ENCODE measurements around the gene PLA2G15.

GRCh38 chr16:68291227-68291626 is 46.1 kb downstream of the PLA2G15 start:
- TF ChIP-seq ZNF75D (CRISPR knock-in tag; IDR thresholded peaks at IDR 0.05; ENCODE audit: borderline replicate concordance) (no peak), CTCF (CRISPR knock-in tag; IDR thresholded peaks at IDR 0.05) (no peak), KMT2B (CRISPR knock-in tag; IDR thresholded peaks at IDR 0.05) (no peak)
- TF ChIP-seq, protein P1, sequence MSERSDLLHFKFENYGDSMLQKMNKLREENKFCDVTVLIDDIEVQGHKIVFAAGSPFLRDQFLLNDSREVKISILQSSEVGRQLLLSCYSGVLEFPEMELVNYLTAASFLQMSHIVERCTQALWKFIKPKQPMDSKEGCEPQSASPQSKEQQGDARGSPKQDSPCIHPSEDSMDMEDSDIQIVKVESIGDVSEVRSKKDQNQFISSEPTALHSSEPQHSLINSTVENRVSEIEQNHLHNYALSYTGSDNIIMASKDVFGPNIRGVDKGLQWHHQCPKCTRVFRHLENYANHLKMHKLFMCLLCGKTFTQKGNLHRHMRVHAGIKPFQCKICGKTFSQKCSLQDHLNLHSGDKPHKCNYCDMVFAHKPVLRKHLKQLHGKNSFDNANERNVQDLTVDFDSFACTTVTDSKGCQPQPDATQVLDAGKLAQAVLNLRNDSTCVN (CRISPR knock-in tag; IDR thresholded peaks at IDR 0.05; ENCODE audit: borderline replicate concordance): no peak

Measured in HepG2 (cell line).